Measurements from ENCODE around the gene PRRX2.

DNA sequence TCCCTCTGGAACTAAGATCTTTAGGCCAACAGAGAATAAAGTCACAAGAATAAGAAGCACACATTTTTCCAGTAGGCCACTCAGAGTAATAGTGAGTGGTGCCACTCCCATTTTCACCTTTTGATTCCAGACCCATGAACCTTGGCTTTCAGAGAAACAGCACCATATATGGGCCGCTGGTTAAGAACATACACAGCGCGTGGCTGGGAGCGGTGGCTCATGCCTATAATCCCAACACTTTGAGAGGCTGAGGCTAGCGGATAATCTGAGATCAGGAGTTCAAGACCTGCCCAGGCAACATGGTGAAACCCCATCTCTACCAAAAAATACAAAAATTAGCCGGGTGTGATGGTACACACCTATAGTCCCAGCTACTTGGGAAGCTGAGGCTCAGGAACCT, 103.0 kb downstream of the PRRX2 start:
- no peak for TF ChIP-seq CTCF (IDR thresholded peaks at IDR 0.05)
- TF ChIP-seq EP300 (IDR thresholded peaks at IDR 0.05) = no peak
- no peak for TF ChIP-seq POLR2A (IDR thresholded peaks at IDR 0.05)
- TF ChIP-seq POLR2AphosphoS5 (IDR thresholded peaks at IDR 0.05) = no peak

Data from sigmoid colon (tissue), 4 donors.